ENCODE data around the gene COG7. TPM values are rescaled to one million over a fixed set of nuclear protein-coding genes. Genes with fewer than 3 reads are reported as not detected.

Gene COG7
- total and polyA plus RNA-seq, 2 of the 13 experiments (the other 11 are each of a cell fraction or from before 2014, with no cell fraction given) = 12.6 to 54.5 TPM

GRCh38 chr16:23498863-23499262, 45.9 kb upstream of the COG7 start (continued):
- TF ChIP-seq ZNF687 (CRISPR knock-in tag; IDR thresholded peaks at IDR 0.05) (0 out of 2 replicates have a peak, but pooled peaks have one; percentile 5), SP140L (CRISPR knock-in tag; IDR thresholded peaks at IDR 0.05; ENCODE audit: borderline replicate concordance) (no peak), ZBTB7B (CRISPR knock-in tag; IDR thresholded peaks at IDR 0.05) (no peak), ZNF777 (CRISPR knock-in tag; IDR thresholded peaks at IDR 0.05) (no peak), PHB2 (IDR thresholded peaks at IDR 0.05; ENCODE audit: partially characterized antibody) (no peak), REXO4 (CRISPR knock-in tag; IDR thresholded peaks at IDR 0.05; ENCODE audit: borderline replicate concordance) (no peak), ZNF546 (CRISPR knock-in tag; conservative IDR thresholded peaks at IDR 0.05) (no peak), ZBTB26 (CRISPR knock-in tag; IDR thresholded peaks at IDR 0.05; ENCODE audit: borderline replicate concordance) (no peak), NR2C2 (CRISPR knock-in tag; IDR thresholded peaks at IDR 0.05; ENCODE audit: borderline replicate concordance) (no peak), ZNF18 (CRISPR knock-in tag; IDR thresholded peaks at IDR 0.05; ENCODE audit: insufficient replicate concordance) (no peak), JUND (CRISPR knock-in tag; IDR thresholded peaks at IDR 0.05) (no peak)

Data from HepG2 (cell line).